GM21367 (cell line): ENCODE results near the gene TGFBR1.

Source experiments
- ATAC-seq: cut with Tn5 transposase; IDR thresholded peaks from one replicate; pipeline ENCODE4 v1.9.1; 2021; ENCODE audit not compliant: unreplicated experiment

TGFBR1 gene

DNA sequence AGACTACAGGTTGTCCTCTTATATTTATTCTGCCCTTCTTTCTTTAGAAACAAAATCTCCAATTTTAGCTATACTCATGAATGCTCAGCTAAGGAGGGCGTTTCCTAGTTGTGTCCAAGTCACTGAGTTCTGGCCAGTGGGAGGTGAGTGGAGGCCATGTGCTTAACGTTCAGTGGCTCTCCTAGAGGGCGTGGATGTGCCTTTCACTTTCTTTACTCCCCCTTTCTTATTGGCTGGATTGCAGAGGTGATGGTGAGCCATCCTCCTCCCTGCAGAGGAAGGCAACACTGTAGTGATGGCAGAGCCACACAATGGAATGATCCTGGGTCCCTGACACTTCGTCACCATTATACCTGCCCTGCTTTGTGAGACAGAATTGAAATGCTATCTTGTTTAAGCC is 62.2 kb downstream of the TGFBR1 start:
- no peak for ATAC-seq

DNA sequence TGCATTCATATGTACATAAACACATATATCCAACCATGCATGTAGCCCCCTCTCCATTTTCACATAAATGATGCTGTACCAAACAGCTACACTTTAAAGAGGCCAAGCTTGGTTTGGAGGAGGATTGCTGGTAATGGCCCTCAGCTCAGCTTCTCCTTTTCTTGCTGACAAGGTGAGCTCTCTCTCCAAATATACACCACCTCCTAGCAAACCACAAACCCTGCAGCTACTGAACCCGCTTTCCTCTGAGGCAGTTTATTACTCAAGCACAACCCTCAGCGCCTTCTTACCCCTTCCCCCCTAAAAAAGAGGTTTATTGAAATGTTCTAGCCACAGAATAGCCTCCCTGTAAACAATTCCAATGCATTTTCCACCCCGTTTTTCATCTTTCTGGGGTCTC is 62.8 kb downstream of the TGFBR1 start:
- no peak for ATAC-seq

DNA sequence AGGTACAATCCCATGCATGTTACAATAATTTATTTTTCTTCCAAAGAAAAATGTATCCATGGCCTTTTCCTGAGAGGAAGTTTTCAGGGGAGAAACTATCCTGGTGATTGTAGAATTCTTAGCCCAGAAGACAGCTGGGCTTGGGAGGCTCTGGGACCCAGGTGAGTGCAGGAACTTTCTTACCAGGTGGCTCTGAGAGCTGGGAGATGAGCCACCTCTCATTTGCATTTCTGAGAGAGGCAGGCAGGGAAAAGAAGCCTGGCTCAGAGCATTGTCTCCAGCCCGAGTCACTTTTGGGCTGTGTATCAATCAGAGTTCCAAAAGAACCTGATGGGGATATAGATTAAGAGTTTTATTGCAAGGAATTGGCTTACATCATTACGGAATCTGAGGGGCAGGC is 64.2 kb downstream of the TGFBR1 start:
- no peak for ATAC-seq

DNA sequence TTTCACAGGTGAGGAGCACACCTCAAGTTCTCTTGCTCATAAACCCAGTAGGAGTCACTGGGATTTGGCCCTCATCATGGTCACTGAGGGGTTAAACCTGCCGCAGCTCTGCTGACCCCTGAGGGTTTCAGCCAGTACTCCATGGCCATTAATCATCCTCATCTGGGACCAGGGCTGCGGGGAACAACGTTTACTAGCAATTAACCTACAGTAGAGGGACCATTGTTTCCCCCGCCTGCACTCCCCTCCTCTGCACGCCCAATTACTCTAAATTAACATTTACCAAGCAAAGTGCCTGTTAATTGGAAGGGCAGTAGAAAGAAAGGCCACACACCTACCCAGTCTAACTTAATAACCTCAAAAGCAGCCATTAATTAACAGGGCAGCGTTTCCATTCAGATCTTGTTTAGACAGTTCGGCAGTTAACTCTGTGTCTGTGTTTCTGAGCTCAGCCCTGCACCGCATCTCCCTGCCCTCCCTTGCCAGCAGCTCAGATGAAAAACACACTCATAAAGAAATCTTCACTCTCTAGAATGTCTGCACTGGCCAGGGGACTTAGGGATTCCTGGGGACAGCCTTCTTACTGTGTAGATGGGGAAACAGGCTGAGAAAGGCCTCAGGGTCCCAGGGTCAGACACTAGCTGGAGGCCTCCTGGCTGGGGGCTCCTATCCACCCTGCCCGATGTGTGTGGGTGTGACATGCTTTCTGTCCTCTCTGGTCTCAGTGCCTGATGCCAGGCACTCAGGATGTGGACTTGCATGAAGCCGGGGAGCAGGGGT is 65.3 kb downstream of the TGFBR1 start:
- no peak for ATAC-seq

DNA sequence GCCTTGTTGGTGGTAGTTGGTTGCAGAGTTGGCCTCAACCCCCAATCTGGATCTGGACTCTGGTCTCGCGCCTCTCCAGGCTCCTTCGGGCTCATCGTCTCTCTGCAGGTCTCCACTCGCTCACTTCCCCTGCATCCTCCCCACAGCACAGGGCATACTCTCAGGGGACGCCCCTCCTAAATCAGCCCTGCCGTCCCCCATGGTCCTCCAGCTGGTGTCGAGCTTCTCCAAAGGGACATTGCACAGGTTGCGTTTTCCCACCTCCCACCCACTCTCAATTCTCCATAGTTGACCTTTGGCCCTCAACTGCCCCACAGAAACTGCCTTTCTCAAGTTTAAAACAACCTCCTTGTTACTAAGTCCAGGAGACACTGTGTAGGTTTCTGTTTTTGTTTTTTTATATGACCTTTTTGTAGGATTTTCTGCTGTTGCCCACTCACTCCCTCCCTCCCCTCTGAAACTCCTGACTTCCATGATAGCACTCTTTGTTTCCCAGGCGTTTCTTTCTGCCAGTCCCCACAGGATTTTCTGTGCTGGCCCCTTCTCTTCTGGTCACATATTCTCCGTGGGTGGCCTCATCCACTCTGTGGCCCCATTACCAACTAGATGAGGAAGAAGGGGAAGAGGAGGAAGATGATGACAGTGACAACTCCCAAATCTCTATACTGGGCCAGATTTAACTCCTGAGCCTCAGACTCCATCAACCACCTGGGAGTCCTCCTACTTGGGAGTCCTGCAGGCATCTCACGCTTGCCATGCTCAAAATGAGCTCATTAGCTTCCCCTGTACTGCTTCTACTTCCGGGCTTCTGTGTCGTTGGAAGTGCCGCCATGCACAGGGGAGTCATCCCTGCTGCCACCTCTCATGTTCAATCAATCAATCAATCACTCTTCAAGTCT is 66.6 kb downstream of the TGFBR1 start:
- no peak for ATAC-seq

DNA sequence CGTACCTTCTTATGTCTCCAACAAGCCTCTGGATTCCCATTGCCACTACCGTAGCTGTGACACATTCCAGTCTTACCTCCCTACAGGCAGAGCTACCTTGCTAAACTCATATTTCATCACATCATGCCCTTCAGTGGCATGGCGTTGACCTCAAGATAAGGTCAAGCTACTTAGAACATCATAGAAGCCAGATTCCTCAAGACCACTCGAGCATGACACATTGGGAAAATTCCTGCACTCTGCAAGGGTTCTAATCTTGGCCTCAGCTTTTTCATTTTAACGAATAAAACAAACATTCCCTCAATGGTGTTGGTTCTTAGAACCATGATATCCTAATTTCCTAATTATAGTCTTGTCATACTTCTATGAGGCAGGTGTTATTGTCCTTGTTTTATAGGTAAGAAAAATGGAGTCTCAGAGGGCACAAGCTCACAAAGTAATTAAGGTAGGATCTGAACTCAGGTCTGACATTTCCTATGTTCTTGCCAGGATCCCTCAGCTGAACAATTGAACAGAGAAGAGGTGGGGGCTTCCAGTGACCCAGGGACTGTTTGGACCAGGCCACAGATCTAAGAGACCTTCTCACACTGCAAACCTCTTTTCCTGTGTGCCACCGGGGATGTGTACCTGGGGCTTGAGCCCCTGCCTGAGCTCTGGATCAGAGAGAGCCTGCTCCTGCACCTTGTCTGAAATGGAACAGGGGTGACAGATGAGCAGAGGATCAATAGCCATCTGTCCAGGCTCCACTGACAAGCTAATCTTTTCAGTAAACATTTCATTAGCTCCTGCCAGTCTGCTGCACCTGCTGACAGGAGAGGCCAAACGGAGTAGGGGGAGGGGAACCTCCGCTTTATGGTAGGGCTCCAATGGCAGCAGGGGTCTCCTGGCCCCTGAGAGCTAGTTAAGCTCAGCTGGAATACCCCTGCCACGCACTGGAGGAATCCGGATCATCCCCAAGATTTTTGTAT is 67.5 kb downstream of the TGFBR1 start:
- ATAC-seq: no peak

DNA sequence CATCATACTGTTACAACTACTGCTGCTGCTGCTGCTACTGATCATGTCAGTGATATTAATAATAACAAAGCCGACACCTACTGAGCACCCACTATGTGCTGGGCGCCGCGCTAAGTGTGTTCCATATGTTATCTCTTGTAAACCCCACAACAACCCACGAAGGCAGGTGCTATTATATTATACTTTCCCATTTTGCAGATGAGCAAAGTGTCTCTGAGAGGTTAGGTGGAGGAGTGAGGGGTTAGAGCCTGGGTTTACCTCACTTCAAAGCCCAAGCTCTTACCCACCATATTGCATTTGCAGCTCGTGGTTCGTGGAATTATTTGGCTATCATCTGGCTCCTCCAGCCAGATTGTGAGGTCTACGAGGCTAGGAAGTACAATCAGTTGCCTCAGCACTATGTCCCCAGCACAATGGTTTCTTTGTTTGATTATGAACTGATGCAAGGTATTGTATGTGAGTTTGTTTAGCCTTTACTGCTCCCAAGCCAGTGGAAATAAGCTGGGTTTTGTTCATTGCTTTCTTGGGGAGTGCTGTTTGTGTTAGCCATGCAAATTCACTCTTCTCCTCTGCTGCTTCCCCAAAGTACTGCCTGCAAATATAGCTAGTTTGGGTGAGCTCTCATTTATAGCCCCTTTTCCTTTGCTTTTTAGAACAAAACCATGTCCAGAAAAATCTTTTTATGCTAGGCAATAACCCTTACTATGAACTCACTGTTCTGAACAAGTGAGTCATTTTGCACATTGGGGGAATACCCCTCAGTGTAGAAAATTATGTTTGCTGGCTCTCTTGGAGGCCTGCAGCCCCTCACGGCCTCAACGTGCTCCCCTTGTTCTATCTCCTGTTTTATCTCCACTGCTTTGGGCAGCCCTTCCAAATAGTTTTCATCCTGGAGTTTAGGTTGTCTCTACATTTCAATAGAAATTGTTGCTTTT is 68.9 kb downstream of the TGFBR1 start:
- ATAC-seq: no peak

DNA sequence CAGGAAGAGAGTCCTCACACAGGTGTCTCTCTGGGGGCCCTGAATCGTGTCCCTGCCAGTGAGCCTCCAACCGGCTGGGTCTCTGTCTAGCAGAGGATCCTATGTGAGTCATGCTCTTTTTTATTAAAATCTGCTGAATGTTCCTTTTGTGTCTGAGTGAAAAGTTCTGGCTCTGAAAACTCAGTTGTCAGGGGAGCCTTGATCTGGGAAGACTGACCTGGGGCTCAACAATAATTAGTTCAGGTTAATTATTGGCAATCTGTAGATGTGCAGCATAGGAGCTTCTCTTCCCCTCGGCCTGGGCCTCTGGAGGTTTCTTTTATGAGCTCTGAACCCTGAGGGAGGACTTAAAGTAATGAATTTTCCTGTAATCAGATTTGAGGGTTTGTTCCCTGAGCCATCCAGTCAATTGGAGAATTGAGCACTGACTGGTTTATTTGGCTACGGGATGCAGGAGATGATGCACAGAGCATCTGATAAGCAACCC is 71.7 kb downstream of the TGFBR1 start:
- no peak for ATAC-seq

DNA sequence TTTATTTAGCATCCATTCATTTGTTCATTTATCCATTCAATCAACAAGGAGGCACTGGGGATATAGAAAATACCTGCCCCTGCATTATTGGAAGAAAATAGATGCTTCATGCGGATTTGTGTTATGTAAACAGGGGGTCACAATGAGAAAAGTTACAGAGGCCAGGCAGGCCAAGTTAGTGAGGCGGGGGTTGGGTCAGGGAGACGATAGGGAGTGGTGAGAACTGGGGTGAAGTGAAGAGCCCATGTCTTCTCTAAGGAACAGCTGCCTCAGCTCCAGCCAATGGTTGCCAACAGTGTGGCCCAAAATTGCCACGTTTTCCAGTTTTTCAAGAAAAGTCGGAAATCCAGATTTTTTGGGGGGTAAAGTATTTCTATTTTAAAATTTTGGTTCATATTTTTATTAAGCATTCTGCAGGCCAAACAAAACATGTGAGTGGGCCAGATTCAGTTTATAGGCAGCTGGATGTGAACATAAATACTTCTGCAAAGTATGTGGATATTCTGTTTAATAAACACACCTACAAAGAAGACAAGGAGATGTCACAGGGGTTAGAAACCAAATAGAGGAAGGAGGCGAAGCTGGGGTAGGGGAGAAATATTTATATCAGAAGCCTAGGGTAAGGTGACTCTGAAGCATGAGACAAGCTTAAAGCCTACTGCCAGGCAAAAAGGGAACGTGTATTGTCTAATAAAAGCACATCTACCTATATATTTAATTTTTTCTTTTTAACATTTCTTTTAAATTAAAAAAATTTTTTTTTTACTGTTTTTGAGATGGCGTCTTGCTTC is 72.9 kb downstream of the TGFBR1 start:
- ATAC-seq: no peak

DNA sequence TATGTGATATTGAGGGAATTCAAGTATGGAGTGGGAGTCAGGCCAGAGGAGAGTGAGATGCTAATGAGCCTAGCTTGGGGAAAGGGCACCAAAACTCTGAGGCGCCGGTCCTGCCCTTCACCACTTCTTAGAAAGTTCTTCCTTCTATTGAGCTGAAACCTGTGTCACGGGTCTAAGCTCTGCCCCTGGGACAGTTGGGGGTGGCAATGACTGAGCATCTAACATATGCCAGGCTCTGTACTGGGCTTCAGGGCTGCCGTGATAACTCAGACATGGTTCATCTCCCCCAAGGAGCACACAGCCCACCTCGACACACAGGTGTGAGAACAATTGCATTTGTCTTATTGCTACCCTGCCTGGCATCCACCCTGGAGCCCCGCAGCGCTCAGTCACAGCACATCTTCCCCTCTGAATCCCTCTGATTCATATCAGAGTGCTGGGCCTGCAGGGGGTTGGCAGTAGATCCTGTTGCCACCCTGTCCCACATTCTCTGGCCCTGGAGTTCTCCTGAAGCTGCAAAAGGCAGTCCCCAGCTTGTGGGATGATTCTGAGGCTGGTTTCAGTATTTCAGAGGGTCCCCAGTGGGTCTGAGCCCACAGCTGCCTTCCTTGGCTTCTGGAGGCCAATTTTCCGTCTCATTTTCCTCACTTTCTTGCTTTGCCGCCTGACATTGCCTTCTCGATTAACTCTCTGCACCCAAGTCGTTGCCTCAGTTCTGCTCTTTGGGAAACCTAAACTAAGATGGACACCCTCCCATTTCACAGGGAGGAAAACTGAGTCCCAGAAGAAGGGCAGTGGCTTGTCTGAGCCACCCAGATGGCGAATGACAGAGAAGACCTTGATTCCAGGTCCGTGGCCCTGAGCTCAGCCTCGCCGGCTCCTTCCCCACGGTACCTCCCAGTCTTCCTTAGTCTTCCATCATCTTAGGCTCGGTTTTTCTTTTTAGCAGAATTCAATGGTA is 74.3 kb downstream of the TGFBR1 start:
- no peak for ATAC-seq

DNA sequence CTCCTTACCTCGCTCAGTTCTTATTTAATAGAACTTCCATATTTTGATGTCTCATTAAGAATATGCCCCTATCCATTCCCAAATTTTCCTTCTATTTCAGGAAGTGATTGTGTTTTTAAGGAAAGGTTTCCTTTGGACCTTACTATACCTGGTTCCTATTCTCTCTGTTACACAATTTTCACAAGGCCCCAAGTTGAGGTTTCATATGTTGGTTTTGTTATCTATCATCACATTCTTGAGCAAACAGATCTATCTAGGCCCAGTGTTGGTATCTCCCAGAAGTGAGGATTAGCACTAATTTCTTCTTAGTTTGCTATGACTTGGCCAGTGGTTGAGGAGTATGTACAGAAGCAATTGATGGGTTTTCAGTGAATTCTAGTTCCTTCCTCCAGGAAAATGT is 75.3 kb downstream of the TGFBR1 start:
- ATAC-seq: no peak

DNA sequence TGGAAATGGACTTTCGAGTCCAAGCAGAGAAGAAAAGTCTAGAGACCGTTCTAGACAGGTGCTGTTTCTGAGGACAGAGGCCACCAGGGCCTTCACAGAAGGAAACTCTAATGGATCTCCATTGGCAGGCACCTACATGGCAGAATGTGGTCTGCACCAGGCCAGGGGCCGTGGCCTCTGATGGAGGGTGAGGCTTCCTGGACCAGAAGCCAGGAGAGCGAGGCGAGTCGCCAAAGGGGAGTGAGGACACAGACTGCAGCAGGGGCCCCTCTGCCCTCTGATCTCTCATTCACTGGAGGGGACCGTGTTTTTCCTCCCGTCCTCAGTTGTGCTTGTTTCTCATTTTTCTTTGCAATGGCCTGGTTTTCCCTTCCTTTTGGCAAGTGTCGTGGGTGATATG is 75.7 kb downstream of the TGFBR1 start:
- ATAC-seq: no peak

DNA sequence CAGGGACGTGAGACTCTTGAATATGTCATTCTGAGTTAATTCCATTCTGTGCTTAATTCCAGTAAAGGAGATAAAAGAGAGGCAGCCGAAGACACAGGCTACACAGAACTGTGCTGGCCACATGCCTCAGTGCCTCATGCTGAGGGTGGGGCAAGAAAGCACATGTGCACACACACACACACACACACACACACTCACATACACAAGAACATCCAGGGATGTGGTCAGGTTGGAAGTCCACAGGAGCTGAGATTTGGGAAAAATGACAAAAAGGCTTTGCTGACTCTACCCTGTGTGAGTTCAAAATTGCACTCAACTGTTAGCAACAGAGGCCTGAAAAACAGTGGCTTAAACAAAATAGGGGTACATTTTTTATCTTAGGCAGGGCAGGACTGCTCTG is 76.3 kb downstream of the TGFBR1 start:
- no peak for ATAC-seq

DNA sequence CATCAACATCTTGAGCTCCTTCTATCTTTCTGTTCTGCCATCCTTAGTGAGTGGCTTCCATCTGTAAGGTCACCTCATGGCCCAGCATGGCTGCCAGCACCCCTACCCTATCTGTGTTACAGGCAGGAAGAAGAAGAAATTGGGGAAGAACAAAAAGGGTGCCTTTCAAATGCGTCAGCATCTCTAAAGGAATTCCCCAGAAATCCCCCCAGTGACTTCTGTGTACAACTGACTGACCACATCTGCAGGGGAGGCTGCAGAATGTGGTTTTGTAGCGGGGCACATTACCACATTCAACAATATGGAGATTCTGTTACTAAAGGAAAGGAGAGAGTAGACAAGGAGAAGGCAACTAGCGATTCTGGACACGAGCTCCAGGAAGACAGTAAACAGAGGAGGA is 76.7 kb downstream of the TGFBR1 start:
- ATAC-seq: no peak

DNA sequence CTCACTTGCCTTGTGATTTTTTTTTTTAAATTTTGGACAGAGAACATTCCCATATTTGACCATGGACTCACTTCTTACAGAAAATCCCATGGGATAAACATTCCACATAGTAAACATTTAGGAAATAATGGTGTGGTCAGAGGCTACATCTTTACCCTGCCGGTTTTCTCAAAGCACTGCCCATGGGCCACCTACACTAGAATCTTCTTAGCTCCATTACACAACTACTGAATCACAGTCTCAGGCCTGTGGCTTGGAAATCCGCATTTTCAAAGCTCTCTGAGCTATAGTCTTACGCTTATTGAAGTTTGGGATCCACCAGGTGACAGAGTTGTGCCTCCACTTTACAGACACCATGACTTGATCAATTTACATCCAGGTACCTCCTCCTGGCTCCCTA is 77.4 kb downstream of the TGFBR1 start:
- ATAC-seq: no peak

DNA sequence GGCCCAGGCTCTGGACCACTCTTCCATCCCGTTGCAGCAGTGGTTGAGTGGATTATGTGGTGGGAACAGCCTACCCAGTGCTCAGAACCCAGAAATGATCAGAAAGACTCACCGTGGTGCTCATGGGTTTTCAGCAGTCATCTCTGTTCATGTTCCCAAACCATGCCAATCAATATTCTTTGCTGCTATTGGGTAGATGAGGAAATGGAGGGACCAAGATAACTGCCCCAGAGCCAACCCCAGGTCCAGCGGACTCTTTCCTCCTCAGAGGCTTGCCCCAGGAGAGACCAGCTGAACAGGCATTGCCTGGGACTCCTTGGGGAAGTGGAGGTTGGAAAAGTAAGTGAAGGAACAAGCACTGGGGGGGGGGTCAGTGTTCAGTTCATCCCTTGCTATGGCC is 78.7 kb downstream of the TGFBR1 start:
- no peak for ATAC-seq

DNA sequence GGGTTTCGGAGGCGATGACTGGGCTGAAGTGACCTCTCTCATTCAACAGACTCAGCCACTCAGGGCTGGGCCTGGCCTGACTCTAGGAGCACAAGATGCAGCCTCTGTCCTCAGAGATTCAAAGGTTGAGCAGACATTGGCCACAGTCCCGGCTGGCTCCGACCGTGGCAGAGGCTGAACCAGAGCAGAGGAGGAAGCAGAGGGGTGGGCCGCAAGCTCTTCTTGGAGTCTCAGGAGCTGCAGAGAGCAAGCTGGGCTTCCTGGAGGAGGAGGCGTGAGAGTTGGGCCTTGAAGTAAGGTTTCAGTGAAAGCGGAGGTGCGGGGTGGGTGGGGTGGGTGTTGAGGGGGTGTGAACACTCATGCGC is 79.2 kb downstream of the TGFBR1 start:
- ATAC-seq: no peak
